ENCODE data around the gene KLHL33.
A peak's percentile ranks its signal among the peaks of the same experiment; 100 is the strongest.
"Not testable (repeated sequence)": the region's sequence is repeated elsewhere in the genome, so short reads cannot be mapped to it uniquely, and the experiment has no call there.

KLHL33 gene

DNA sequence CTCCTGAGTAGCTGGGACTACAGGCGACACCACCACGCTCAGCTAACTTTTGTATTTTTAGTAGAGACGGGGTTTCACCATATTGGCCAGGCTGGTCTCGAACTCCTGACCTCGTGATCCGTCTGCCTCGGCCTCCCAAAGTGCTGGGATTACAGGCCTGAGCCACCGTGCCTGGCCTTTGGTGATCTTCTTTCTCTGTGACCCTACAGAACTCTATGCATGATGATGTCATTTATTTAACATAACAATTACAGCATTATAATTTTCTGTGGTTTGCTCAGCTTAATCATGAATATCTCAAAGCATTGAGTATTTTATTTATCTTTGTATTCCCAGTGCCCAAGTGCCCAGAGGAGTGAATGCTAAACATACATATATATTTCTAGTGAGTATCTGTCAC, 16.9 kb upstream of the KLHL33 start:
- DNase-seq, result not testable (repeated sequence)

- no peak for DNase-seq
Observed at GRCh38 chr14:20446889-20447288, 10.9 kb upstream of the KLHL33 start.

- DNase-seq, result not testable (repeated sequence)
Observed at GRCh38 chr14:20443650-20444049, 7.7 kb upstream of the KLHL33 start.

GRCh38 chr14:20441461-20441860, 5.5 kb upstream of the KLHL33 start:
- DNase-seq, result no peak

- DNase-seq, result no peak
Observed at GRCh38 chr14:20440882-20441281, 4.9 kb upstream of the KLHL33 start.

- no peak for DNase-seq
Observed at GRCh38 chr14:20440465-20440864, 4.5 kb upstream of the KLHL33 start.

DNA sequence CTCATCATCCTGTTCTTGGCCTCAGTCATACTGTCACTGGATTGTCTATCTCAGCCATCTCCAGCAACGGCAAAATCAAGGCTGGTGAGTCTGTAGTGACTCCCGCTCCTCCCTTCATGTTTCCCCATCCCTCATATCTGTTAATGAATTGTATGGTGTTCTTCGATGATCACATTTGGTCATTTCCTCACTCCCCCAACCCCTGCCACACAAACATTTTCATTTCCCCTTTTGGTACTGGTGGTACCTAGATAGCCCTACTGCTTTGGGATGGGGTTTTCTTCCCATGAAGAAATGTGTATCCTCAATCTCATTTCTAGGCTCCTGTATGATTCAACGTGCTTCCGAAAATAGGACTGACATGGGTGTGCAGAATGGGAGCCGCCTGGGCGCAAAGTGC, 2.7 kb upstream of the KLHL33 start:
- DNase-seq, result no peak

DNA sequence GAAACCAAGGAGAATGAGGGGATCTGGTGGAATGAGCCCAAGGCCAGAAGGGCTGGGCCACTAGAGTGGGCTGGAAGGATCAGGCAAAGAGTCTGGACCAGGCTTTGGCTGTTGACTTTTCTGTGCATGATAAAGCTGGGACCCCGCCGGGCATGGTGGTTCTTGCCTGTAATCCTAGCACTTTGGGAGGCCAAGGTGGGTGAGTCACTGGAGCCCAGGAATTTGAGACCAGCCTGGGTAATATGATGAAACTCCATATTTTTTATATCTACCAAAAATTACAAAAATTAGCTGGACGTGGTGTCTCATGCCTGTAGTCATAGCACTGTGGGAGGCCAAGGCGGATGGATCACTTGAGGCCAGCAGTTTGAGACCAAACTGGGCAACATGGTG, 393 bp upstream of the KLHL33 start:
- no peak for DNase-seq

DNA sequence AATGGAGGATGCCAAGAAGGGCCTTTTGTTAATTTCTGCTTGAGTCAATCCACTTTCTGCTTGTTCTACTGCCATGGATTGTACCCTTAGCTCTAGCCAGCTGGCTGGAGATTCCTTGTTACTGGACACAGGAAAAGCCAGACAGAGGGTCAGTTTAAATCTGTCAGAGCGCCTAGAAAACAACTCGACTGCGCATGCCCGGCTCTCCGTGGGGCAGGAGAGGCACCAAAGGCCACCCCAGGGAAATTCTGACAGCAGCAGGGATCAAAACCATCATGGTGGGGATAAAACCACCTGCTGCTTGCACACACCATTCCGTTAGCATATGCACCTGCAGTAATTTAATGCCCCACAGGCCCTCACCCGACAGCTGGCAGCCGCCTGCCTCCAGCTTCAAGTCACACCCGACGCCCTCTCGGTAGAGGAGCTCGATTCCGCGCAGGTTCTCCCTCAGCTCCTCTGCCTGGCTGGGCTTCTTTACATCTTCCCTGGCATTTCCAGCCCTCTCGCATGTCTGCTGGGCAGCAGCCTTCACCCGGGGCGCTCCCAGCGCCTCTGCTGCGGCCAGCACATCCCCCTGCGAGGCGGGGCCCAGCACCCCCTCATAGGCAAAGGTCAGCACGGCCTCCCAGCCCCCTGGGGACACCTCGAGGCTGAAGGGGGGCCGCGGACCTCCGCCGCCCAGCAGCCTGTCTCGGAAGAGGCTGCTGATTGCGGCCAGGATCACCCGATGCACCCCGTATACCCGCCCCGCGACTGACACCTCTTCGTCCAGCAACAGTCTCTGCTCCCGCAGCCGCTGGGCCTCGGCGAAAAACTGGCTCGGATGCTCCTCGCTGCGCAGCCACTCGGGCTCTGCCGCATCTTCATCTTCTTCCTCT, 1.0 kb downstream of the KLHL33 start:
- DNase-seq, result peak; percentile 58

DNA sequence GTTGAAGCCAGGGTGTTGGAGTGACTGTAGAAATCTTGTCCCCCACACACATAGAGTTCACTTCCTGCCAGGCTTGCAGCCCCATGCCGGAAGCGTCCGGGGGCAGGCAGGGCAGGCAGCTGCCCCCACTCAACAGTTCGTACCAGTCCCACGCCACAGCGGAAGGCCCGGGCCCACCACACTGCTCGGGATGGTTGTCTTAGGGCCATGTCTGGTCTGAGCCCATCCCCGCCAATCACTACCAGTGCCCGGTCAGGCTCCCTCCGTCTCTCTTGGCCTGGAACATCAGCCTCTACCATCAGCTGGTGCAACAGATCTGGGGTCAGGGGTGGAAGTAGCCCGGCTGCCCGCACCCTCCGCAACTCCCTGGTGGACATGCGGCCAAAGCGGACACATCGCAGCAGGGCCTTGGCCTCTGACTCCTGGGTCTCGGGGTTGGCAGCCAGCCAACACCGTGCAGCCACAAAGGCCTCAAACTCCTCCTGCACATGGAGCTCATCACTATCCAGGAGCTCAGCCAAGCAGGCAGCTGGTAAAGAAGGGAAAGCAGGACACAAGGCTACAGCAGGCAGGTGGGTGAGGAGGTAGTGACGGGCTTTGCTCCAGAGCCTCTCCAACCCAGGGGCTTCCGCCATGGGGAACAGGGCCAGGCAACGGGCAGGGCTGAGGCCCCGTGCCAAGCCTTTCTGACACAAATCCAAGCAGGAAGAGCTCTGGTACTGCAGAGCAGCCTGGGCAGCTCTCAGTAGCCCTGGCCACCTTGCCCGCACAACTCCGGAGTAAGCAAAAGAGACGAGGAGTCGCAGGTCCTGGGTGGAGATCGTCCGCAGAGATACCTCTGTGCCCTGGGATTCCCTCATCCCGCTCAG, 5.9 kb downstream of the KLHL33 start:
- no peak for DNase-seq

DNA sequence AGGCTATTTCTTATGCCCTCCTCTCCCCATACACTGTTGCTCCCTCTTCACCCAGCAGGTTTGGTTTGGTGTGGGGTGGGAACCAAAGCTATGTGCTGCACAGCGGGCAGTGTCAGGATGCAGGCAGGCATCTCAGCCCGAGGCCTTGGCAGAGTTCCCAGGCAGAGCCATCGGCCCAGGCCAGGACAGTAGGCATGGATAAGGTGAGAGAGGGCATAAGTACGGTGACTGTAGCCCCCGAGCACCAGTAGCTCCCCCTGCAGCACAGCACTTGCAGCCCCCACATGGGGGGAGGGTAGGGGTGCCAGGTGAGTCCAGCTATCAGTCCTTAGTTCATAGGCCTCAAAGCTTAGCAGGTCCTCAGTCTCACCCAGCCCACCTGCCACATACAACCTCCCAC, 7.2 kb downstream of the KLHL33 start:
- no peak for DNase-seq

DNA sequence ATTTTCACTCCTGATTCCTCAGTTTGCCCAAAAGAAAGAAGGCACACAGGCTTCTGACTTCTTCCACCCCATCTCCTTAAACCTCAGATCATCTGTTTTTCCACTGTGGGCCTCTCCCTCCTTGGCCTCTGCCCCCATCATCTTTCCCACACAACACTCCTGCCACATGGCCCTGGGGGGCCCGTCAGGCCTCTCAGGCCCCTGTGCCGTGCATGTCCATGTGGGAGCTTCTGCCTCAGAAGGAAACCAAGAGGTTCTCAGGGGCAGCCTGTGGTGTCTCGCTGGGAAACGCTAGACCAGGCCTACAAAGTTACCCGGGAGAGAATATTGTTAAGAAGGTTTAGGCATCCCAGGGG, 8.0 kb downstream of the KLHL33 start:
- no peak for DNase-seq

DNA sequence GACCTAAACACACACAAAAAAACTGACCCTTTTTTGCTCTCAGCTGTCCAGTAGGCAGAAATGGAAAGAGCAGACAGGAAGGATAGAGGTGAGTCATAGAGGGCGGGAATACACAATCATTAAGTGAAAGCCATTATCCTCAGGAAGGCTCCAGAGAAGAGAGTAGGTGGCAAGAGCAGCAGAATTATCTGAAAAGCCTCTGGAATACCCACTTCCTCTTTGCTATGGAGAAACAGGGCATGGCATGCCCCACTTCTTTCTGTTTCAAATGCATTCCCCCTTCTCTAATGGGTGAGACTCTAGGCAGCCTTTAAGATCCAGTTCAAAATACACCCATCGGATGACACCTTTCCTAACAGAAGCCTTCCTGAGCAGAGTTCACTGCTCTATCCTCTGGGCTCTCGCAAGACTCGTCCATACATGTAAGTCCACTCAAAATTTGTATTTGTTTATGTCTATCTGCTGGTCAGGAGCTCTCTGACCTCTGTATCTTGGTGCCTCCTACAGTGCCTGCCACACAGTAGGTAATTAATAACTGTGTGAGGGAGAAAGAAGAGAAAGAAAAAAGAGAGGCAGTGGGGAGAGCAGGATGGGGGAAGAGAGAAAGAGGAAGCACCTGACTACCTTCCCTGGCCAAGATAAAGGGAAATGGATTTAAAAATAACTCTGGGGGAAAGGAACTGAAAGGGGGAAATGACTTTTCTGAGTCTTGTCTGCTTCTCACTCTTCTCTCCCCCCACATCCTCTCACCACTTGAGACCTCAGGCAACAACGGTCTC, 8.5 kb downstream of the KLHL33 start:
- DNase-seq, result no peak

GRCh38 chr14:20424851-20425250, 11.1 kb downstream of the KLHL33 start:
- DNase-seq, result no peak

GRCh38 chr14:20422886-20423285, 13.1 kb downstream of the KLHL33 start:
- DNase-seq, result no peak

DNA sequence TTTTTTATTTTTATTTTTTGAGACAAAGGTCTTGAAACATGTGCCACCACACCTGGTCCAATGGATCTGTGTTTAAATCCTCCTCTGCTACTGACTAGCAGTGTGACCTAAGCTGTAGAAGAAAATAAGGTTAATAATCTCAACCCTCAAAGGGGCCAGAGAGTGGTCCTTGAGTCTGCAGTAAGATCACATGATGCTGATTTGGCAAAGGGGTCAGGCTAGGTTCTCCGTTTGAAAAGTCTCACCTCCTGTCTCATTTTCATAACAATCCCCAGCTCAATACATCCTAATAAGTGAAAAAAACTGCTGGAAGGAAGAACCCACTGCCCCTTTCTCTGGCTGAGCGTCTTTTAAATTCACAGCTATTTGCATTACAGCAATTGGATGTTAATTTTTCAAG, 14.7 kb downstream of the KLHL33 start:
- no peak for DNase-seq

DNA sequence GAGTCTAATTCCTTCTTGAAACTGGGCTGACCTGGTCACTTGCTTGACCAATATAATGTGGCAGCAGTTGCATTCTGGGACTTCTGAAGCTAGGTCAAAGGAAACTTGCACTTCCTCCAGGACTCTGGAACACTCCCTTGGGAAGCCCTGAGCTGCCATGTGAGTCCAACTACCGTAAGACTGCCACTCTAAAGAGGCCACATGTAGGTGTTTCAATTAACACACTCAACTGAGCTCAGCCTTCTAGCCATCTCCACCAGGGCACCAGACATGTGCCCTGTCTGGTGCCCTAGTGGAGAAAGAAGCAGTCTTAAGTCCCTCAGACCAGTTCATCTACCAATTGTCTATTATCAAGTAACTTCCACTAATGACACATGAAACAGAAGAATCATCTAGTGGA, 16.5 kb downstream of the KLHL33 start:
- DNase-seq, result no peak

DNA sequence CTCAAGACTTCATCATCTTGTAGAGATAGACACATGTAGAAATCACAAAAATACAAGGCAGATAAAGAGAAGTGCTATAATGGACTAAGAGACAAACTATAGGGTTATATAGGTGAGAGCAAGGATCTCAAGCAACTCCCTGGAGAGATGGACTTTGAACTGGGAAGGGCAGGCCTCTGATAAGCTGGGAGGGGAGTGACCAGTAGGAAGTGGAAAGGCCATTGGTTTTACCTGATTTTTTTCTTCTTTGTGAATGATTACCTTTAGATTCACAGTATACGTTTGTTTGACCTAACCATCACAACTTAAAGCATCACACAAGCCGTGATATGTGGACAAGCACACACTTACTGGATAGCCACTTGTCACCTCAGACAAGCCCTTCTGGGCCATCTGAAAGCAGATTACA, 17.5 kb downstream of the KLHL33 start:
- no peak for DNase-seq

- DNase-seq, result no peak
Observed at GRCh38 chr14:20417250-20418186, 18.4 kb downstream of the KLHL33 start.

DNA sequence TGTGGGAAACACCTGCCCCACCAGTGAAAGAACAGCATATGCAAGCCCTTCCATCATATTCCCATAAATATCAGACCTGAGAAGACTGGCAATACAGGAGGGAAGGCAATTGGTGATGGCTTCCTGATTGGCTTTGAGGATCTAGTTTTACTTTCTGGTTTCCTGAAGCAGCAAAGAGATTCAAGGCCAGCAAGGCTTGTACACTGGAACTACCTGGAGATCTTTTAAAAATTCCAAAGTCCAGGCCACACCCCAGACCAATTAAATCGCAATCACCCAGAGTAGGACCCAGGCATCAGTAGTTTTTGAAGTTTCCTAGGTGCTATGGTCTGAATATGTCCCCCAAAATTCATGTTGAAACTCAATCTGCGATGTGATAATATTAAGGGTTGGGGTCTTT, 19.7 kb downstream of the KLHL33 start:
- DNase-seq, result no peak

- DNase-seq, result peak; percentile 64
Observed at GRCh38 chr14:20415782-20416206, 20.2 kb downstream of the KLHL33 start.

GRCh38 chr14:20413744-20414082, 22.3 kb downstream of the KLHL33 start:
- peak; percentile 10 for DNase-seq

Data from NCI-H524 treated with DMSO at 0.1 percent for 48 hours (cell line).